HG03095 (cell line): ENCODE results near the gene ARFGAP1.
"Not testable (repeated sequence)": the region's sequence is repeated elsewhere in the genome, so short reads cannot be mapped to it uniquely, and the experiment has no call there.

ENCODE experiments used
- ATAC-seq: cut with Tn5 transposase; IDR thresholded peaks from one replicate; pipeline ENCODE4 v1.9.1; 2021; ENCODE audit warnings: moderate library complexity; ENCODE audit not compliant: unreplicated experiment

ARFGAP1 gene

GRCh38 chr20:63239431-63239830 is 33.2 kb upstream of the ARFGAP1 start:
- no peak for ATAC-seq

- ATAC-seq, result no peak
These were observed 32.6 kb upstream of the ARFGAP1 start for GRCh38 chr20:63240004-63240403.

DNA sequence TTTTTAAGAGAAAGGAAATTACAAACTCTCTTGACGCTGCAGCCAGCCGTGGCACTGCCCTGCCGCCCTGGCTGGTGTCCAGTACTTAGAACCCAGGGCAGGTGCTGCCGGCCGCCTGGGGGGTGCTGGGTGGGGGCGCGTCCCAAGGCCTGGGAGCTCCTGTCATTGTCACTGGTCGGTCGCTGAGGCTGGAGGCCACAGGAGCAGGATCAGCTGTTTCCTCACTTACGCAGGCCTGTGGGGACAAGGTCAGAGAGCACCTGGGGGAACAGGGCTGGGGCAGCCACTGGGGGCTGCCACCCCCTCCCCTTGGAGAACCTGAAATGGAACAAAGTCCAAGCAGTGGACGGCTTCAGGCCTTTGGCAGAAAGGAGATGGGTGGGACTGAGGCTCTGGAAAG is 31.3 kb upstream of the ARFGAP1 start:
- ATAC-seq, result no peak

- no peak for ATAC-seq
These were observed 29.9 kb upstream of the ARFGAP1 start for GRCh38 chr20:63242736-63243135.

GRCh38 chr20:63243604-63244247 is 28.9 kb upstream of the ARFGAP1 start:
- no peak for ATAC-seq

DNA sequence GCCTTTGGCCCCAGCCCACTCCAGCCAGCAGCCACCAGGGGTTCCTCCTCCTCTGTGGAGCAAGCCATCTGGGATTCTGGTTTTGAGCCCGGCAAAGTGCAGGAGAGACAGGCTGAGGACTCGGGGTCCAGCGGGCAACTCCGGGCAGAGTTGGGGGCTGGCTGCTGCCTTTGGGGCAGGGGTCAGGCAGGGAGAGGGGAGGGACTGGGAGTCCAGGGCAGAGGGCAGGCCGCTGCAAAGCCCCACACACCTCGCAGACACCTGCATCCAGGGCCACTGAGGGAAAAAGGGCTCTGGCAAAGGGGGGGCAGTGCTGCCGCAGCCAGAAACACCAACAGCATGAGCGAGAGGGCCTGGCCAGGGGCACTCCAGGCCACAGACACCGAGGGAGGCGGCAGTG is 28.1 kb upstream of the ARFGAP1 start:
- ATAC-seq, result no peak

- ATAC-seq, result no peak
These were observed 25.9 kb upstream of the ARFGAP1 start for GRCh38 chr20:63246490-63247288.

DNA sequence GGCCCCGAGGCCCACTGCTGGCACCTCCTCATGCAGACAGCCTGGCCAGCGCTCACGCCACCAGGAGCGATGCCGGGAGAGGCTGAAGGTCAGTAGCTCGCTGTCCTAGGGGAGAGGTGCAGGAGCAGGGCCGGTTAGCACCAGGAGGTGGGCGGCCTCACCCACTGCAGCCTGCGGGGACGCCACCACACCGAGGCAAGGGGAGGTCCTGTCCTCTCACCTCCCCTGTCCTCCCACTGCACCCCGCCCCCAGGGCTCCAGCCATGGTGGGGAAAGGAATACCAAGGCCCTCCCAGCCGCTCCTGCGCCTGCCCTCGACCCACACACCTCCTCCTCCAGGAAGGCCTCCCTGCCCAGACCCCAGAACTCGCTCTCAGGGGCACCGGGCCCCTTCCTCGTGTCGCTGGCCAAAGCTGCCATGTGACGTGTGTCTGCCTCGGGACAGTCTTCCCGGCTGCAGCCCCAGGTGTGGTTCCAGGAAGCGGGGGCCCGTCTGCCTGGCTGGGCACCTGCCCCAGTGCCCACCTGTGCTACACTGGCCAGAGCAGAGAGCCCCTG is 24.9 kb upstream of the ARFGAP1 start:
- no peak for ATAC-seq

GRCh38 chr20:63248835-63249591 is 23.6 kb upstream of the ARFGAP1 start:
- no peak for ATAC-seq

DNA sequence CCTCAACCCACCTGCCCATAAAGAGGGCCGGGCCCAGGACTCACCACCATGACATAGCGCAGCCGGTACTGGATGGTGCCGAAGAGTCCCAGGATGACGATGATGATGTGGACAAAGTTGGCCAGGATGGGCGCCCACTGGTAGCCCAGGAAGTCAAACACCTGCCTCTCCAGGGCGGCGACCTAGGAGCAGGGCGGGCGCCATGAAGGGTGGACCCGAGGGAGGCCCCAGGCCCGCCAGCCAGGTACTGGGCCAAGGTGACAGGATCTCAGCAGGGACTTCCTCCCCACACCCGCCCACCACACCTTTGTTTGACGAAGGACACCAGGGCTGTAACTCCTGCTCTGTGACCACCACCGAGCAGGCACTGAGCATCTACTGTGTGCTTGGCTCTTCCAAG is 22.7 kb upstream of the ARFGAP1 start:
- ATAC-seq, result no peak

- ATAC-seq, result not testable (repeated sequence)
These were observed 21.3 kb upstream of the ARFGAP1 start for GRCh38 chr20:63251350-63251749.

DNA sequence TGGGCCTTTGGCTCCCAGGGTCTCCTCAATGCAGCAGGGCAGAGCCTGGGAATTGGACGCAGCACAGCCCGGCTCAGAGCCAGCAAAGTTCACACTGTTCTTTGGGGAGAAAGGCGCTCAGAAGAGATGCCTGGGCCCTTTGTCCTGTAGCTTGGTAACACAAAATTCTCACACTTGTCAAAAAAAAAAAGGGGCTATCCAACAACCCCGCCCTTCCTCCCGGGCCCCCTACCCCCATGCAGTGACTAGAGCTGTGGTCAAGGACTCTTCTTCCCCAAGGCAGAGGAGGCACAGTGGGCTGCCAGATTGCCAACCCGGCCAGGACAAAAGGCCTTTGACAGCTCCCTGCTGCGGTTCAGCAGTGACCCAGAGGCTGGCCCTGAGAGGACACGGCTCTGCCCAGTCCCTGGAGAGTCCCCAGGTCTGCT is 20.3 kb upstream of the ARFGAP1 start:
- ATAC-seq, result no peak

DNA sequence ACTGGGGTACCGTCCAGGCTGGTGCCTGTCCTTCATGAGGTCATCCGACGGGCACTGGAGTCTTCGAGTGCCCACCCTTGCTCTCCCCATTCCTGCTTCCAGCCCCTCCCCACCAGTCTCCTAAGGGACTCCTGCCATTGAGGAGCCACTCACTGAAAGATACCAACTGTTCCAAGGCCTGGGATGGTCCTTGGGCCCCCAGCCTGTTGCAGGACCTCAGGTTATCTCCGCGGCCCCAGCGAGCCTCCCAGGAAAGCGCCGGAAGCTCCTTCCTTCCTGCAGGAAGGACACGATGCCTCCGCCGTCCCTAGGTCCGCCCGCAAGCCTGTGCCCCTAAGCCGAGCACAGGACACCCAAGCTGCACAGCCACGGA is 19.6 kb upstream of the ARFGAP1 start:
- ATAC-seq, result no peak

GRCh38 chr20:63253438-63254231 is 19.0 kb upstream of the ARFGAP1 start:
- no peak for ATAC-seq

DNA sequence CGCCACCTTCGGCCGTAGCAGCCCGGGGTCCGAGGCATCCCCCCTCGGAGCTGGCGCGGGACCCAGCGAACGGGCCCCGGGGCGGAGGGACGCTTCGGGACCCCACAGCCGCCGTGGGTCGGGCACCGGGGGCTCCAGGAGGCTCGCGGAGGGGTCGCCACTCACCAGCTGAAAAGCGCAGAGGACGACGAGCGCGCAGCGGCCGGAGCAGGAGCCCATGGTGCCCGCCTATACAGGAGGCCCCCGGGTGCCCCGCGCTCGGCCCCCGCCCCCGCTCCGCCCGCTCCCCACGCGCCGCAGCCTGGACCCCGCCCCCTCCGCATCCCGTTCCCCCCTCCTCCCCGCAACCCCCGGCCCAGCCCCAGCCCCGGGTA is 18.4 kb upstream of the ARFGAP1 start, which contains the start of gene NKAIN4:
TSS of gene NKAIN4 (minus strand) at position 232 of the 374 bp plus-strand sequence. CDS start at position 219, 13 bp downstream.
- ATAC-seq, result no peak

DNA sequence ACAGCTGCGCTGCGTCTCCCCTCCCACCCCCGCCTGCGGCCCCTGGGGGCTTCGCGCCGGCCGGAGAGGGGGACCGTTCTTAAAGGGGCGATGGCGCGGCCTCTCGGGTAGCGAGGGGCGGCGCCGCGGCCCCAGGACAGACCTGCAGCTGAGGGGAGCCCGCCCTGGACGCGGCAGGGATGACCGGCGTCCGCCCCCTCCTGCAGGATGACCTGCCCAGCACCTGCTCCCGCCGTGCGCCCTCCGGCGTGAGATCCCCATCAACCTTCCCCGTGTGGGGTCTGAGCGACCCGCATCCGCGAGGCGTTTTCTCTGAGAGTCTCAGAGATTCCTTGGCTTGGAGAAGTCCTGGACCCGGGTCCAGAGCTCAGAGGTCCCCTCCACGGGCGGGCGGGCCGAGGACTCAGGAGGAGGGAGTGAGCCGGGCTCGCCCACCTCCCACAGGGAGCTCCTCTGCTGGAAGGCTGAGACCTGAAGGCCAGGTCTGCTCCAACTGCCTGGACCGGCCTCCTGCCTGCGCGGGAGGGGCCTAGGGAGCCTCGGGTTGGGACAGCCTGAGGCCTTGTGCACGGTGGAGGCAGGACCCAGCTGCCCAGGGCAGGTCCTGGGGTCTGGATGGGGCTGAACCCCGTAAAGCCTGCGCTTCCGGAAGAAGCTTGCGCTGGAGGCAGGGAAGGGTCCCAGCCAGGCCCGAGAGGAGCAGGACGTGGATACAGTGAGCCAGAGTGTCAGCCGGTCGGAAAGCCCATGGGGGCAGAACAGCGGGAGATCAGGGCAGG is 17.8 kb upstream of the ARFGAP1 start:
- no peak for ATAC-seq

GRCh38 chr20:63255931-63256704 is 16.5 kb upstream of the ARFGAP1 start:
- no peak for ATAC-seq

DNA sequence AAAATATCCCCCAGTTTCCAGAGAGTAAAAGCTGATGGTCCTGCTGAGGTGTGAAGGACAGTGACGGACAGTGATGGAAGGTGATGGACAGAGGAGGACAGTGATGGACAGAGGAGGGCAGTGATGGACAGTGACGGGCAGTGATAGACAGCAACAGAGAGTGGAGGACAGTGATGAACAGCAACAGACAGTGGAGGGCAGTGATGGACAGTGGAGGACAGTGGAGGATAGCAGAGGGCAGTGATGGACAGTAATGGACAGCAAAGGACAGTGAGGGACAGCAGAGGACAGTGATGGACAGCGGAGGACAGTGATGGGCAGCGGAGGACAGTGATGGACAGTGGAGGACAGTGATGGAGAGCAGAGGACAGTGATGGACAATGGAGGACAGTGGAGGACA is 15.7 kb upstream of the ARFGAP1 start:
- no peak for ATAC-seq

GRCh38 chr20:63257629-63258028 is 15.0 kb upstream of the ARFGAP1 start:
- no peak for ATAC-seq
